Astrocyte (in vitro differentiated cells and primary cell): ENCODE results near the gene EXOC3L2. TPM values are rescaled to one million over a fixed set of nuclear protein-coding genes. Genes with fewer than 3 reads are reported as not detected.

ENCODE experiments used
- DNase-seq: peaks from one replicate; pipeline ENCODE4 v3.0.0-alpha.2; 2010; ENCODE audit warnings: low read depth
- FAIRE-seq: peaks from 2 replicates; lab custom pipeline; 2011; peaks lifted over from hg19 to GRCh38; lab: Jason Lieb, UNC
- H2AFZ ChIP-seq: 2 replicates; pipeline ENCODE4 v1.6.0; 2012; ENCODE audit warnings: low read depth, low read length, inconsistent platforms
- H3K27ac ChIP-seq: 2 replicates; pipeline ENCODE4 v1.5.1; 2011; ENCODE audit warnings: low read depth, low read length, inconsistent platforms
- H3K27me3 ChIP-seq: 2 replicates; pipeline ENCODE4 v1.6.0; 2011; ENCODE audit warnings: low read length, inconsistent platforms; ENCODE audit not compliant: insufficient read depth
- H3K36me3 ChIP-seq: 2 replicates; pipeline ENCODE4 v1.5.1; 2011; ENCODE audit warnings: low read length, inconsistent platforms; ENCODE audit not compliant: insufficient read depth
- H3K4me1 ChIP-seq: 2 replicates; pipeline ENCODE4 v1.5.1; 2011; ENCODE audit warnings: low read length, inconsistent platforms; ENCODE audit not compliant: insufficient read depth
- H3K4me2 ChIP-seq: 2 replicates; pipeline ENCODE4 v1.6.0; 2012; ENCODE audit warnings: low read length, inconsistent platforms
- H3K4me3 ChIP-seq: 2 replicates; pipeline ENCODE4 v1.5.1; 2011; ENCODE audit warnings: low read depth, mild to moderate bottlenecking, low read length, inconsistent platforms; ENCODE audit not compliant: insufficient read depth
- H3K79me2 ChIP-seq: 2 replicates; pipeline ENCODE4 v1.6.0; 2012; ENCODE audit warnings: mild to moderate bottlenecking, low read length, inconsistent platforms; ENCODE audit not compliant: insufficient read depth
- H3K9ac ChIP-seq: 2 replicates; pipeline ENCODE4 v1.6.0; 2012; ENCODE audit warnings: mild to moderate bottlenecking, low read length, inconsistent platforms
- H3K9me3 ChIP-seq: 2 replicates; pipeline ENCODE4 v1.5.1; 2012; ENCODE audit warnings: low read depth, mild to moderate bottlenecking, low read length, inconsistent platforms; ENCODE audit not compliant: insufficient read depth
- H4K20me1 ChIP-seq: 2 replicates; pipeline ENCODE4 v1.6.0; 2012; ENCODE audit warnings: low read length, inconsistent platforms; ENCODE audit not compliant: insufficient read depth
- H3K27ac Mint-ChIP-seq: one replicate; pipeline ENCODE4 v1.8.0; 2021; ENCODE audit warnings: mild to moderate bottlenecking, mixed read lengths; ENCODE audit not compliant: unreplicated experiment
- H3K27me3 Mint-ChIP-seq: one replicate; pipeline ENCODE4 v1.8.0; 2021; ENCODE audit warnings: low read depth, mixed read lengths; ENCODE audit not compliant: unreplicated experiment
- H3K36me3 Mint-ChIP-seq: one replicate; pipeline ENCODE4 v1.8.0; 2021; ENCODE audit warnings: low read depth, mixed read lengths; ENCODE audit not compliant: unreplicated experiment
- H3K4me1 Mint-ChIP-seq: one replicate; pipeline ENCODE4 v1.8.0; 2021; ENCODE audit warnings: low read depth, mixed read lengths; ENCODE audit not compliant: unreplicated experiment
- H3K4me3 Mint-ChIP-seq: one replicate; pipeline ENCODE4 v1.8.0; 2021; ENCODE audit warnings: mild to moderate bottlenecking, moderate library complexity, mixed read lengths; ENCODE audit not compliant: unreplicated experiment
- H3K9me3 Mint-ChIP-seq: one replicate; pipeline ENCODE4 v1.8.0; 2021; ENCODE audit warnings: mild to moderate bottlenecking, mixed read lengths; ENCODE audit not compliant: unreplicated experiment
- EZH2 ChIP-seq: IDR thresholded peaks from 2 replicates; pipeline ENCODE4 v1.6.1; 2012; ENCODE audit warnings: mild to moderate bottlenecking, low read length, inconsistent platforms; ENCODE audit not compliant: insufficient read depth
- total RNA-seq: library from RNA; stranded (reverse); gene quantifications from 2 replicates; pipeline ENCODE4 v1.2.1, GENCODE V29; 2021
- TF ChIP-seq, protein P1 (sequence below): IDR thresholded peaks from 2 replicates; pipeline ENCODE4 v1.5.1; 2011; ENCODE audit warnings: low read depth, mild to moderate bottlenecking, inconsistent platforms, low read length, moderate library complexity; ENCODE audit not compliant: insufficient read depth

Gene EXOC3L2
- total RNA-seq, 1 donor from 2014 or later, result 0.61 TPM

DNA sequence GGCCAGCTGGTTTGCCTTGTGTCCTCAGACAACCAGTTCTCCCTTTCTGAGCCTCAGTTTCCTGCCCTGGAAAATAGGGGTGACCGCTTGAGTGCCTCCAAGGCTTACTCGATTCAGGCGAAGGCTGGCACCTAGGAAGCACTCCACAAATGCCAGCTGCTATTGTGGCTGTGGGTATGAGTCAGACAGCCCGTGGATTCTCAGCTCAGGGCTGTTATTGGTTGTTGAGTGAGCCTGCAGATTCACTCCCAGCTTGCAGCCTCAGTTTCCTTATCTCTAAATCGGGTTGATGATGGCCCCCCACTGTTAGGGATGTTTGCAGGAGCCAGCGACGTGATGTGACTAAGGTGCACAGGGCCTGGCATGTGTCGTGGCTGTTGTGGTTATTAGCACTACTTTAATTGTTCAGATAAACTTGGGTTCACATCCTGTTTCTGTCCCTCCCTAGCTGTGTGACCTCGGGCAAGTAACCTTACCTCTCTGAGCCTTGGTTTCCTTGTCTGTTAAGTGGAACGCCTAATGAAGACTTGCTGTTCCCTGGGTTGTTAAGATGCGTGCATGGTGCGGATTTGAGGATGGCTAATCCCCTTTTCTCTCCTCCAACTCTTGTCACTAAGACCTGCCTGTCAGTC is 8.3 kb upstream of the EXOC3L2 start:
- Histone ChIP-seq H3K27me3 (peaks cover 3% of the 10 kb centered on the region), H3K4me2 (peak overlapping the region; percentile 95), H3K4me1 (peaks cover 23% of the 10 kb centered on the region), H3K27ac (no peak overlapping the region), H3K9me3 (no peaks in the 10 kb centered on the region), H2AFZ (no peak overlapping the region), H3K4me3 (no peak overlapping the region), H3K79me2 (peaks cover 55% of the 10 kb centered on the region), H3K9ac (peak overlapping the region; percentile 88), H3K36me3 (no peaks in the 10 kb centered on the region), H4K20me1 (peaks cover 58% of the 10 kb centered on the region)
- H3K4me3 Mint-ChIP-seq, result peak overlapping the region; percentile 90
- peaks cover 3% of the 10 kb centered on the region for H3K36me3 Mint-ChIP-seq
- H3K27ac Mint-ChIP-seq, result no peak overlapping the region
- H3K4me1 Mint-ChIP-seq, result peaks cover 12% of the 10 kb centered on the region
- H3K9me3 Mint-ChIP-seq, result no peaks in the 10 kb centered on the region
- no peak for FAIRE-seq
- DNase-seq, result peak; percentile 17
- TF ChIP-seq, protein P1, sequence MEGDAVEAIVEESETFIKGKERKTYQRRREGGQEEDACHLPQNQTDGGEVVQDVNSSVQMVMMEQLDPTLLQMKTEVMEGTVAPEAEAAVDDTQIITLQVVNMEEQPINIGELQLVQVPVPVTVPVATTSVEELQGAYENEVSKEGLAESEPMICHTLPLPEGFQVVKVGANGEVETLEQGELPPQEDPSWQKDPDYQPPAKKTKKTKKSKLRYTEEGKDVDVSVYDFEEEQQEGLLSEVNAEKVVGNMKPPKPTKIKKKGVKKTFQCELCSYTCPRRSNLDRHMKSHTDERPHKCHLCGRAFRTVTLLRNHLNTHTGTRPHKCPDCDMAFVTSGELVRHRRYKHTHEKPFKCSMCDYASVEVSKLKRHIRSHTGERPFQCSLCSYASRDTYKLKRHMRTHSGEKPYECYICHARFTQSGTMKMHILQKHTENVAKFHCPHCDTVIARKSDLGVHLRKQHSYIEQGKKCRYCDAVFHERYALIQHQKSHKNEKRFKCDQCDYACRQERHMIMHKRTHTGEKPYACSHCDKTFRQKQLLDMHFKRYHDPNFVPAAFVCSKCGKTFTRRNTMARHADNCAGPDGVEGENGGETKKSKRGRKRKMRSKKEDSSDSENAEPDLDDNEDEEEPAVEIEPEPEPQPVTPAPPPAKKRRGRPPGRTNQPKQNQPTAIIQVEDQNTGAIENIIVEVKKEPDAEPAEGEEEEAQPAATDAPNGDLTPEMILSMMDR, result no peak
- TF ChIP-seq EZH2, result no peak
- H3K27me3 Mint-ChIP-seq, result no peaks in the 10 kb centered on the region

DNA sequence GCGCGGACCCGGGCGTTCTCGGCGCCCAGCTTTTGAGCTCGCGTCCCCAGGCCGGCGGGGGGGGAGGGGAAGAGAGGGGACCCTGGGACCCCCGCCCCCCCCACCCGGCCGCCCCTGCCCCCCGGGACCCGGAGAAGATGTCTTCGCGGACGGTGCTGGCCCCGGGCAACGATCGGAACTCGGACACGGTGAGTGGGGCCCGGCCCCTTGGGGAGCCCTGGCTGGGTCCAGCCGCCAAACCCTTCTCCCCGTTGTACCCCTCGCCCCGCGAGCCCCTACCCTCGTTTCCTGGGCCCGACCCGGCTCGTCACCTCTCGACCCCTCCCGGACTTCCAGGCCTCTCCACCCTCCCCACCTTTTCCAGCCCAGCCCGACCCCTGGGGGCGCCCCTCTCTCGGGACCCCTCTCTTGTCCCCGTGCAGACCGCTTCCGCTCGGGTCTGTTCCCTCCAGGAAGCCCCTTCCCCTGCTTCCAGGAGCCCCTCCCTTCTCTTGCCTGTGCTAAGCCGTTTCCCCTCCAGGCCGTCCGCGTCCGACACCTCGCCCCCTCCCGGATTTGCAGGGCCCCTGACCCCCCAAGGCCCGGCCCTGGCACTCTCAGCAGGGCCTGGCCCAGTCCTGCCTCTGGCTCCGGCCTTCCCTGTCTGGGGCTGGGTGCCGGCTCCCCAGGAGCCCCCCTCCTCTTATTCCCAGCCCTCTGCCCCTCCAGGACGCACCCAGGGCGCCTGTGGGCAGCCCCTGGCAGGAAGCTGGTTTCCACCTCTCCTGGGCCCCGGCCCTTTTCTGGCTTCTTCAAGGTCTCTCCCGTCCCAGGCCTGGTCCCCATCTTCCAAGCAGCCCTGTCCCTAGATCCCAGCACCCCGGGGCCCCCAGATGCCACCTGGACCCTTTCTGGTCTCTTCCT is 6.5 kb upstream of the EXOC3L2 start:
- Histone ChIP-seq H3K27ac (no peak overlapping the region), H3K79me2 (peaks cover 48% of the 10 kb centered on the region), H3K9me3 (no peaks in the 10 kb centered on the region), H4K20me1 (peaks cover 48% of the 10 kb centered on the region), H2AFZ (peak overlapping the region; percentile 10), H3K9ac (peak overlapping the region; percentile 88), H3K4me1 (peaks cover 23% of the 10 kb centered on the region), H3K36me3 (no peaks in the 10 kb centered on the region), H3K4me3 (peak overlapping the region; percentile 73), H3K27me3 (peaks cover 3% of the 10 kb centered on the region), H3K4me2 (peak overlapping the region; percentile 95)
- FAIRE-seq (no peak), DNase-seq (no peak)
- TF ChIP-seq, protein P1, result no peak
- no peak for TF ChIP-seq EZH2
- peaks cover 3% of the 10 kb centered on the region for H3K36me3 Mint-ChIP-seq
- H3K4me1 Mint-ChIP-seq, result peaks cover 12% of the 10 kb centered on the region
- peak overlapping the region; percentile 89 for H3K27ac Mint-ChIP-seq
- peak overlapping the region; percentile 90 for H3K4me3 Mint-ChIP-seq
- no peaks in the 10 kb centered on the region for H3K27me3 Mint-ChIP-seq
- no peaks in the 10 kb centered on the region for H3K9me3 Mint-ChIP-seq
